Left ventricle myocardium inferior (tissue), 1 donor: ENCODE measurements around the gene CAPN8. TPM values are rescaled to one million over a fixed set of nuclear protein-coding genes. Genes with fewer than 3 reads are reported as not detected.

Experiments
- DNase-seq: peaks from one replicate; pipeline ENCODE4 v3.0.0-alpha.2; 2020
- H3K27ac ChIP-seq: fragments of 200-600 bp; replicated peaks from 2 replicates; pipeline ENCODE4 v1.8.0; 2021
- H3K27me3 ChIP-seq: fragments of 200-600 bp; 2 replicates; pipeline ENCODE4 v1.8.0; 2021; ENCODE audit warnings: low read depth
- H3K36me3 ChIP-seq: fragments of 200-600 bp; 2 replicates; pipeline ENCODE4 v1.8.0; 2021
- H3K4me1 ChIP-seq: fragments of 200-600 bp; 2 replicates; pipeline ENCODE4 v1.8.0; 2021
- H3K4me3 ChIP-seq: fragments of 200-600 bp; 2 replicates; pipeline ENCODE4 v1.8.0; 2021; ENCODE audit warnings: mild to moderate bottlenecking, moderate library complexity
- H3K9me3 ChIP-seq: fragments of 200-600 bp; replicated peaks from 2 replicates; pipeline ENCODE4 v1.8.0; 2021
- CTCF ChIP-seq: fragments of 200-600 bp; IDR thresholded peaks from 2 replicates; pipeline ENCODE4 v1.8.0; 2021; ENCODE audit warnings: antibody characterized with exemption, mild to moderate bottlenecking, borderline replicate concordance
- intact Hi-C: fragments of 100-400 bp; cut with micrococcal nuclease; formaldehyde crosslinking; loops from one replicate; pipeline ENCODE4 v1.11.0; 2022
- total RNA-seq: library from RNA; stranded (reverse); fragmentation: NEBNext Ultra II Directional; extraction: Animal tissue kit (Norgen Biotek cat#: 25700); gene quantifications from one replicate; pipeline ENCODE4 v1.2.1, GENCODE V29; 2021
- donor health status: DM: no; HTN: yes; CAD: no; lungs with severe emphysema.

Gene CAPN8
- total RNA-seq, 1 donor from 2014 or later: not detected

DNA sequence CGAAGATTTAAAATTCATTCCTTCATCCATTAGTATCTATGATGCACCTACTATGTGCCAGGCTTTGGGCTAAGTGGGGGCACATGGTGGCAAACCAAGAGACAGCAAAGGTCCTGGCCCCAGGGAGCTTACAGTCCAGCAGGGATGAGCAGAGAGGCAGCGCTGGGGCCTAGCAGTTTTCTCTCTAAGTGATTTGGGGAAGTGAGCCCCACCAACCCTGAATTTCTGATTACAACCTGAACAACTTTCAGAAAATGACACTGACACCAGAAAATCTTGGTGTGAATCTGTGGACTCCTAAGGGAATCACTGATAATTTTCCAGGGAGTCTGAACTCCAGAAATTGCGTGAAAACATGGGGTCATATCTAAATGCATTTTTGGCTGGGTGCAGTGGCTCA, 111.5 kb downstream of the CAPN8 start:
- H3K4me1 ChIP-seq: no peaks in the 10 kb centered on the region
- TF ChIP-seq CTCF: no peak
- intact Hi-C loops: no loop called here

DNA sequence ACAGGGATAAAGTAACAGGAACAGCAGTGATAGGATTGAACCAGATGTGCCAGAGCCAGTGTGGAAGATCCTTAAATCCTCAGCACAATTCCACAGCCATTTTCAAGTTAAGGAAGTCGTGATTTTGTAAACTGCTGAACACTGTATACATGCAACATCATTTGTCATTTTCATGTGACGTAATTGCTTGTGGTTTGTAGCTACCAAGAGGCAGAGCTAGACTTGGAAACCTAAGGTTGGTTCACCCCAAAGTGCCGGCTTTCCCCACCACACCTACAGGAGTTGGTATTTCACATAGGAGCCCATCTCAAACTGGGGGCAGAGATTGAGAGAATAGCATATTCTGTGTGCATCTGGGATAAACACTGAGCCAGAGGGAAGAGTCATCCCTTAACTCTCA, 113.9 kb downstream of the CAPN8 start:
- H3K9me3 ChIP-seq: peaks cover 11% of the 10 kb centered on the region
- intact Hi-C loops: no loop called here
- H3K36me3 ChIP-seq: no peaks in the 10 kb centered on the region
- H3K4me1 ChIP-seq: no peaks in the 10 kb centered on the region
- DNase-seq: no peak
- no peak overlapping the region for H3K4me3 ChIP-seq
- peaks cover 5% of the 10 kb centered on the region for H3K27me3 ChIP-seq
- H3K27ac ChIP-seq: no peak overlapping the region
- no peak for TF ChIP-seq CTCF

More for the DNA sequence above, 111.5 kb downstream of the CAPN8 start:
- Histone ChIP-seq H3K27me3 (no peaks in the 10 kb centered on the region), H3K27ac (no peak overlapping the region), H3K36me3 (no peaks in the 10 kb centered on the region), H3K4me3 (no peak overlapping the region), H3K9me3 (no peaks in the 10 kb centered on the region)
- DNase-seq: no peak

- DNase-seq: no peak
- no peak overlapping the region for H3K27ac ChIP-seq
- H3K4me1 ChIP-seq: no peaks in the 10 kb centered on the region
- peaks cover 11% of the 10 kb centered on the region for H3K9me3 ChIP-seq
- H3K27me3 ChIP-seq: peaks cover 5% of the 10 kb centered on the region
- intact Hi-C loops: no loop called here
- H3K4me3 ChIP-seq: no peak overlapping the region
- no peaks in the 10 kb centered on the region for H3K36me3 ChIP-seq
- TF ChIP-seq CTCF: no peak
Measured at GRCh38 chr1:223549740-223550139, 115.8 kb downstream of the CAPN8 start.

GRCh38 chr1:223547316-223548114, 118.0 kb downstream of the CAPN8 start:
- H3K27me3 ChIP-seq: peaks cover 5% of the 10 kb centered on the region
- intact Hi-C loops: no loop called here
- no peak overlapping the region for H3K4me3 ChIP-seq
- DNase-seq: no peak
- H3K36me3 ChIP-seq: no peaks in the 10 kb centered on the region
- no peak for TF ChIP-seq CTCF
- no peak overlapping the region for H3K27ac ChIP-seq
- peaks cover 11% of the 10 kb centered on the region for H3K9me3 ChIP-seq
- H3K4me1 ChIP-seq: no peaks in the 10 kb centered on the region

DNA sequence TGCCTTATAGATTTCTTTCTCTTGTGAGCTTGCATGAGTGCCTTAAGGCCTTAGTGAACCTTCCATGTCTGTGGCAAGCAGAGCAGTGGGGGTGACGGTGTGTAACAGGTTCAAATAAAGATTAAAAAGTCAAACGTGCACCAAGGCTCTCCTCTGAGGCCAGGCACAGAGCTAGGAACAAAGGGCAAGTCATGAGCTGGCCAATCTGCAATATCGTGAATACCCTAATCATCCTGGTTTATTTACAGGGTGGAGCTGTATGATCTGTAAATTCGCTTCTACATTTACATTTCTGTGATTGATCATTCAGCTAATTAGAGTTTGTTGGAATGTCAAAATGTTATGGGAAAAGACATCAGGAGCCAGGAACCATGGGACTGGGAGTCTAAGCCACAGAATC, 120.2 kb downstream of the CAPN8 start:
- no peak overlapping the region for H3K4me3 ChIP-seq
- H3K36me3 ChIP-seq: no peaks in the 10 kb centered on the region
- TF ChIP-seq CTCF: no peak
- no peak overlapping the region for H3K27ac ChIP-seq
- H3K27me3 ChIP-seq: peaks cover 10% of the 10 kb centered on the region
- peaks cover 11% of the 10 kb centered on the region for H3K9me3 ChIP-seq
- no peaks in the 10 kb centered on the region for H3K4me1 ChIP-seq
- intact Hi-C loops: no loop called here
- no peak for DNase-seq
